Left ventricle myocardium inferior (tissue), 1 donor: ENCODE data around the gene GPLD1. TPM values are rescaled to one million over a fixed set of nuclear protein-coding genes. Genes with fewer than 3 reads are reported as not detected.

Source experiments
- DNase-seq: peaks from one replicate; pipeline ENCODE4 v3.0.0-alpha.2; 2020
- H3K27ac ChIP-seq: fragments of 200-600 bp; replicated peaks from 2 replicates; pipeline ENCODE4 v1.8.0; 2021
- H3K27me3 ChIP-seq: fragments of 200-600 bp; 2 replicates; pipeline ENCODE4 v1.8.0; 2021; ENCODE audit warnings: low read depth
- H3K36me3 ChIP-seq: fragments of 200-600 bp; 2 replicates; pipeline ENCODE4 v1.8.0; 2021
- H3K4me1 ChIP-seq: fragments of 200-600 bp; 2 replicates; pipeline ENCODE4 v1.8.0; 2021
- H3K4me3 ChIP-seq: fragments of 200-600 bp; 2 replicates; pipeline ENCODE4 v1.8.0; 2021; ENCODE audit warnings: mild to moderate bottlenecking, moderate library complexity
- H3K9me3 ChIP-seq: fragments of 200-600 bp; replicated peaks from 2 replicates; pipeline ENCODE4 v1.8.0; 2021
- intact Hi-C: fragments of 100-400 bp; cut with micrococcal nuclease; formaldehyde crosslinking; loops from one replicate; pipeline ENCODE4 v1.11.0; 2022
- total RNA-seq: library from RNA; stranded (reverse); fragmentation: NEBNext Ultra II Directional; extraction: Animal tissue kit (Norgen Biotek cat#: 25700); gene quantifications from one replicate; pipeline ENCODE4 v1.2.1, GENCODE V29; 2021
- TF ChIP-seq, protein P1 (sequence below): fragments of 200-600 bp; IDR thresholded peaks from 2 replicates; pipeline ENCODE4 v1.8.0; 2021; ENCODE audit warnings: antibody characterized with exemption, mild to moderate bottlenecking, borderline replicate concordance
- donor health status: DM: no; HTN: yes; CAD: no; lungs with severe emphysema.

The GPLD1 gene
- total RNA-seq, 1 donor from 2014 or later: 0.71 TPM

DNA sequence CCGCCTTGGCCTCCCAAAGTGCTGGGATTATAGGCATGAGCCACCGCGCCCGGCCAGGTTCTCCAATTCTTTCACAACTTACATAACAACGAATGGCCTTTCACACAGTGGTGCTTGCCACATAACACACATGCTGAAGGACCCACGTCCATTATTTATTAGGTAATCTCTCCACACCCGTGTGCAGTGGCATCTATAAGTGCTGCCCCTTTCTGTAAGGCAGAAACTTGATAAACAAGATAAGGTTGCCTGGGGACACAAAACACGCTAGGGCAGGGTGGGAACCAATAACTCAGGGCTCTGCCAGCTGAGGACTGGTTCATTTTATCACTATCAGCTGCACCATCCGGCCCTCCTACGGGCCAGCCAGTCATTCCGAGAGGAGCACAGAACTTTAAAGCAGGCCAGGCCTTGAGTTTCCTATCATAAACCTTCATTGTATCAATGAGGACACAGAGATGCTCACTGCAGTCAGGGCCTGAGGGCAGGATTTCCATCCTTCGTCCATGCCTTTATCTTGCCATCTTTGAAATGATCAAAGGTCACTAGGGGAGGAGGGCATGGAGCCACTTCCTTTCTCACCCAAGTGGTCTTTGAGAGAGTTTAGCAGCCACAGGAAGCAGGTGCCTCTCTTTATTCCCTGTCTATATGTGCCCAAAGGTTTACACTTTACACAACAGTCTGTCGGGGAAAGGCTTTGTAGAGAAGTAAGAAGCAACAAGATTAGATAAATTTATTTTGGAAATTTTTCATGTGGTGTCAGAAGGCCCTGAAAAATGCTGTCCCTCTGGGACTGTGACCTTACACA is 37.6 kb downstream of the GPLD1 start:
- TF ChIP-seq, protein P1, sequence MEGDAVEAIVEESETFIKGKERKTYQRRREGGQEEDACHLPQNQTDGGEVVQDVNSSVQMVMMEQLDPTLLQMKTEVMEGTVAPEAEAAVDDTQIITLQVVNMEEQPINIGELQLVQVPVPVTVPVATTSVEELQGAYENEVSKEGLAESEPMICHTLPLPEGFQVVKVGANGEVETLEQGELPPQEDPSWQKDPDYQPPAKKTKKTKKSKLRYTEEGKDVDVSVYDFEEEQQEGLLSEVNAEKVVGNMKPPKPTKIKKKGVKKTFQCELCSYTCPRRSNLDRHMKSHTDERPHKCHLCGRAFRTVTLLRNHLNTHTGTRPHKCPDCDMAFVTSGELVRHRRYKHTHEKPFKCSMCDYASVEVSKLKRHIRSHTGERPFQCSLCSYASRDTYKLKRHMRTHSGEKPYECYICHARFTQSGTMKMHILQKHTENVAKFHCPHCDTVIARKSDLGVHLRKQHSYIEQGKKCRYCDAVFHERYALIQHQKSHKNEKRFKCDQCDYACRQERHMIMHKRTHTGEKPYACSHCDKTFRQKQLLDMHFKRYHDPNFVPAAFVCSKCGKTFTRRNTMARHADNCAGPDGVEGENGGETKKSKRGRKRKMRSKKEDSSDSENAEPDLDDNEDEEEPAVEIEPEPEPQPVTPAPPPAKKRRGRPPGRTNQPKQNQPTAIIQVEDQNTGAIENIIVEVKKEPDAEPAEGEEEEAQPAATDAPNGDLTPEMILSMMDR: no peak
- H3K27me3 ChIP-seq: no peaks in the 10 kb centered on the region
- intact Hi-C loops: no loop called here
- no peaks in the 10 kb centered on the region for H3K4me1 ChIP-seq
- no peak for DNase-seq
- H3K36me3 ChIP-seq: no peaks in the 10 kb centered on the region
- H3K27ac ChIP-seq: no peak overlapping the region
- H3K4me3 ChIP-seq: no peak overlapping the region
- H3K9me3 ChIP-seq: no peaks in the 10 kb centered on the region

DNA sequence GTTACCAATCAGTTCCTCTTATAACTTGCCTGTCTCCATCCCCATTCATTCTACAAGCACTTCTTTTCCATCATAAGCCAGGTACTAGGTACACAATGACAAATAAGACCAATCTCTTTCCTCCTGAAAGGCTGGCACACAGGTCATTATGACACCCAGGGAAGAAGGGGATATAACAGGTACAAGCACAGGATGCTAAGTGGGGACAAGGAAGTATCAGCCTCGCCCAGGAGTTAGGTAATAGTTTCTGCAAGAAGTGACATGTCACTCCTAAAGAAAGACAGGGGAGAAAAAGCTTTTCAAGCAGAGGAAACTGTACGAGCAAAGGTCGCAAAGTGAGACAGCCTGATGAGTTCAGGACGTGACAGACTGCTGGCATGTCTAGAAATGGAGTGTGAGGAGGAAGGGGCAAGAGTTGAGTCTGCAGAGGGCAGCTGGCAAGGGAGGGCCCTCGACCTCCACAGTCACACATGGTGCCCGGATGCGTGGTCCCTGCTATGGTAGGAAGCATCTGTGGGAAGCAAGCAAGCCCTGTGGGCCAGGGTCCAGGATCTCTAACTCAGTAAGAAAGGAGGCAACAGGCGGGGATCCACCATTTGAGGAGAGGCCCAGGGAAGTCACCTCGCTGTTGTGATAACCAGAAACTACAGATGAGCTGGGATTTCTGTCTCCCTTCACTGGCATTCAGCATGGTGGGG is 40.4 kb downstream of the GPLD1 start:
- Histone ChIP-seq H3K4me1 (no peaks in the 10 kb centered on the region), H3K27ac (no peak overlapping the region), H3K9me3 (no peaks in the 10 kb centered on the region), H3K36me3 (no peaks in the 10 kb centered on the region), H3K27me3 (no peaks in the 10 kb centered on the region), H3K4me3 (no peak overlapping the region)
- DNase-seq: no peak
- TF ChIP-seq, protein P1: no peak
- intact Hi-C loops: no loop called here

DNA sequence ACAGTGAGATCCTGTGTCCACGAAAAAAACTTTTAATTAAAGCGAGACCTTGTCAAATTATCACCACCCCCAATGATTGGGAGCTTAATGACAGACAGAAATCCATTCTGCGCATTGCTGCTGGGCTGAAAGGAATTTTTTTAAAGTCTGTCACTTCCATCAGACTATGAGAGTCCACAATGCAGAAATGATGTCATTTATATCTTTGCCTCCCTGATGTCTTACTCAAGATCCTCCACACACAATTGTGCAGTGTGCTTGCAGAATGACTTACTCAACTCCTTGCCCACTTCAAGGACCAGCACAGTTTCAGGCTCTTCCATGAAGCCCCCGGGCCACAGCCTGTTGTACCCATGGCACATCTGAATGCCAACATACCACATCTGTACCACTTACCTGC is 41.0 kb downstream of the GPLD1 start:
- H3K9me3 ChIP-seq: no peaks in the 10 kb centered on the region
- intact Hi-C loops: no loop called here
- H3K36me3 ChIP-seq: no peaks in the 10 kb centered on the region
- H3K27ac ChIP-seq: no peak overlapping the region
- H3K27me3 ChIP-seq: no peaks in the 10 kb centered on the region
- no peak overlapping the region for H3K4me3 ChIP-seq
- H3K4me1 ChIP-seq: no peaks in the 10 kb centered on the region
- DNase-seq: no peak
- TF ChIP-seq, protein P1: no peak

DNA sequence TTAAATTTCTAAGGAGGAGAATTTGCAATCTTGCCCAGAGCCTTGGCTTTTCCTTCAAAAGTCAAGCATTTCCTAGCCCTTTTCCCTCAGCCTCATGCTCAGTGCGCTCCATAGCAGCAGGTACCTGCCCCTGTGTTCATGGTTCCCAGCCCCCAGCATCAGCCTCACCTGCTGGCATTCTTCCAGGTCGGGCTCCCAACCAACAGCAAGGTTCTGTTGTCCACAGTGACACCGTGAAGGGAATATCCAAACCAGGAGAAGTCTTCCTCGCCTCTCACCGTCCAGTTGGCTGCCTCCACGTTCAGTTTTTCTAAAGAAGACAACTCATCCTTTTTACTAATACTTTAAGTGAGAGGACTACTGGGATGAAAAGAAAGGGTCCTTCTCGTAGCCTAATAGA is 42.7 kb downstream of the GPLD1 start:
- no peaks in the 10 kb centered on the region for H3K36me3 ChIP-seq
- H3K4me3 ChIP-seq: no peak overlapping the region
- intact Hi-C loops: no loop called here
- no peaks in the 10 kb centered on the region for H3K27me3 ChIP-seq
- no peaks in the 10 kb centered on the region for H3K9me3 ChIP-seq
- TF ChIP-seq, protein P1: no peak
- no peak for DNase-seq
- H3K27ac ChIP-seq: no peak overlapping the region
- no peaks in the 10 kb centered on the region for H3K4me1 ChIP-seq

DNA sequence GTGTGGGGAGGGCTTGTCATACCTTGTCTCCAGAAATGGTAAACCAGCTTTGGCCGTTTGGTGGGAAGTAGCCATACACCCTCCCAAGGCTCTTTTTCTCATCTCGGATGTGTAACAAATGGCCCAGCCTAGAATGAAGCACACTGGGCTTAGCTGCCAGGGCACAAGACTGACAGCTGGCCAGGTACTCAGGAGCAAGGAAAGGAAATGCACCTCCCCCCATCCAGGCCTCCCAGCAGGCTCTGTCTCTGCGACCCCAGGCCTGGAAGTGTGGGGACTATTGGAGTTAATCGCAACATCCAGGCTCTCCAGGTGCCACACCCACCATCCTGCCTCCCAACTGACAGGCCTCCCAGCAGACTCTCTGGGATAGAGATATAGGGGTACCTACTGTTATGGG is 43.7 kb downstream of the GPLD1 start:
- TF ChIP-seq, protein P1: no peak
- no peak overlapping the region for H3K27ac ChIP-seq
- intact Hi-C loops: no loop called here
- no peaks in the 10 kb centered on the region for H3K4me1 ChIP-seq
- no peak for DNase-seq
- no peaks in the 10 kb centered on the region for H3K36me3 ChIP-seq
- no peaks in the 10 kb centered on the region for H3K9me3 ChIP-seq
- H3K27me3 ChIP-seq: no peaks in the 10 kb centered on the region
- no peak overlapping the region for H3K4me3 ChIP-seq
